K562 (cell line): ENCODE measurements around the gene MASTL. TPM values are rescaled to one million over a fixed set of nuclear protein-coding genes. Genes with fewer than 3 reads are reported as not detected.
A peak's percentile ranks its signal among the peaks of the same experiment; 100 is the strongest.

Source experiments
- ADNP ChIP-seq: fragments of 200-800 bp; sonication (Bioruptor generic); IDR thresholded peaks from 2 replicates; pipeline ENCODE4 v1.6.1; 2016; ENCODE audit warnings: missing genetic modification characterization, missing compliant biosample characterization
- AFF4 ChIP-seq: sonication (generic); formaldehyde crosslinking; IDR thresholded peaks from 2 replicates; pipeline ENCODE4 v1.8.0; 2023; ENCODE audit warnings: mild to moderate bottlenecking, missing genetic modification reagents
- BCOR ChIP-seq: fragments of 450-650 bp; IDR thresholded peaks from 2 replicates; pipeline ENCODE4 v1.6.1; 2016
- E2F5 ChIP-seq: sonication (generic); formaldehyde crosslinking; IDR thresholded peaks from 2 replicates; pipeline ENCODE4 v1.8.0; 2022; ENCODE audit warnings: mild to moderate bottlenecking, missing genetic modification reagents
- ETS2 ChIP-seq: IDR thresholded peaks from 2 replicates; pipeline ENCODE4 v1.6.1; 2016; ENCODE audit warnings: borderline replicate concordance, missing genetic modification characterization, mild to moderate bottlenecking, moderate library complexity, missing compliant biosample characterization; ENCODE audit not compliant: poor library complexity, severe bottlenecking
- FOS ChIP-seq: IDR thresholded peaks from 3 replicates; pipeline ENCODE4 v1.6.1; 2011; ENCODE audit not compliant: insufficient read length; ENCODE audit errors: extremely low read depth
- HDAC6 ChIP-seq: IDR thresholded peaks from 2 replicates; pipeline ENCODE4 v1.6.1; 2012; ENCODE audit warnings: low read depth, mild to moderate bottlenecking, control low read depth, inconsistent platforms, low read length, moderate library complexity
- HES1 ChIP-seq: fragments of 450-650 bp; IDR thresholded peaks from 2 replicates; pipeline ENCODE4 v1.6.1; 2016; ENCODE audit warnings: low read depth, mild to moderate bottlenecking, moderate library complexity
- IRF2 ChIP-seq: sonication (generic); formaldehyde crosslinking; IDR thresholded peaks from 2 replicates; pipeline ENCODE4 v1.8.1; 2022; ENCODE audit warnings: mild to moderate bottlenecking, missing genetic modification reagents
- MAFF ChIP-seq: IDR thresholded peaks from 2 replicates; pipeline ENCODE4 v1.6.1; 2012; ENCODE audit warnings: low read length, improper control_type of control experiment
- MTF1 ChIP-seq: fragments of 250-450 bp; sonication (Bioruptor Pico); IDR thresholded peaks from 2 replicates; pipeline ENCODE4 v1.9.0; 2021; ENCODE audit warnings: moderate library complexity, mild to moderate bottlenecking, inconsistent platforms, borderline replicate concordance
- PHF8 ChIP-seq: fragments of 200-600 bp; sonication (generic); IDR thresholded peaks from 2 replicates; pipeline ENCODE4 v1.6.1; 2012; ENCODE audit warnings: mixed run types, mild to moderate bottlenecking, inconsistent platforms, low read length, moderate library complexity, borderline replicate concordance
- RBM25 ChIP-seq: fragments of 200-400 bp; formaldehyde crosslinking; IDR thresholded peaks from 2 replicates; pipeline ENCODE4 v1.6.1; 2018; ENCODE audit warnings: low read length, low read depth, moderate library complexity; ENCODE audit not compliant: severe bottlenecking
- TCF7 ChIP-seq: sonication (generic); IDR thresholded peaks from 2 replicates; pipeline ENCODE4 v1.6.1; 2016; ENCODE audit warnings: antibody characterized with exemption, borderline replicate concordance
- YBX1 ChIP-seq: fragments of 450-650 bp; IDR thresholded peaks from 2 replicates; pipeline ENCODE4 v1.7.1; 2016; ENCODE audit warnings: mild to moderate bottlenecking
- ZFP30 ChIP-seq: fragments of 250-450 bp; sonication (Bioruptor Pico); IDR thresholded peaks from 2 replicates; pipeline ENCODE4 v1.8.0; 2022; ENCODE audit warnings: moderate library complexity, mild to moderate bottlenecking, inconsistent platforms, borderline replicate concordance
- ZFPM2 ChIP-seq: fragments of 250-450 bp; sonication (Bioruptor Pico); IDR thresholded peaks from 2 replicates; pipeline ENCODE4 v1.5.1; 2022; ENCODE audit warnings: mild to moderate bottlenecking
- ZNF561 ChIP-seq: fragments of 450-650 bp; formaldehyde crosslinking; conservative IDR thresholded peaks from 2 replicates; pipeline ENCODE4 v1.4.0; 2020; ENCODE audit warnings: mild to moderate bottlenecking, moderate library complexity
- polyA plus RNA-seq, 8 experiments: library from polyadenylated mRNA; depleted of rRNA in 4 of 8; stranded (reverse) in 5 of 8; unstranded in 3 of 8; fragments of >200 nt; fragmentation: Nextera tagmentation in 2 of 8; fragmentation: Illumina TruSeq in 1 of 8; extraction: Ambion mirVana in 2 of 8; extraction: Trizol in 1 of 8; gene quantifications; 2 replicates each; pipeline versions ENCODE4 v1.2.1 to v1.2.3, GENCODE V29; 2011 to 2014; ENCODE audit warnings: inconsistent platforms in 1 of 8, missing spikeins in 1 of 8
- total RNA-seq, 7 experiments: library from RNA; depleted of rRNA in 6 of 7; stranded (reverse); fragments of >200 nt in 6 of 7; fragmentation: Illumina TruSeq in 2 of 7; extraction: Trizol in 2 of 7; gene quantifications; 2 replicates each; pipeline versions ENCODE4 v1.2.1 to v1.2.3, GENCODE V29; 2011 to 2021; ENCODE audit warnings: low replicate concordance in 1 of 7
- TF ChIP-seq, protein P1 (sequence below): fragments of 450-650 bp; IDR thresholded peaks from 2 replicates; pipeline ENCODE4 v1.6.1; 2016; ENCODE audit warnings: mild to moderate bottlenecking
- TF ChIP-seq, protein P2 (sequence below): sonication (generic); formaldehyde crosslinking; IDR thresholded peaks from 2 replicates; pipeline ENCODE4 v1.8.0; 2022; ENCODE audit warnings: missing genetic modification reagents, mild to moderate bottlenecking, moderate library complexity, borderline replicate concordance

Gene MASTL
- total and polyA plus RNA-seq, 9 of the 15 experiments (the other 6 are each of a cell fraction or from before 2014, with no cell fraction given), result 6.8 to 29.9 (median 23.1) TPM

- TF ChIP-seq PHF8 (peak; percentile 89; the same call in 1 of the 2 replicates), FOS (no peak), ZFP30 (no peak), MAFF (no peak), E2F5 (no peak; the same call in 1 of the 2 replicates), AFF4 (CRISPR knock-in tag) (0 out of 2 replicates have a peak, but pooled peaks have one; percentile 78), TCF7 (no peak), YBX1 (no peak), RBM25 (no peak), HDAC6 (no peak), ETS2 (tag) (no peak), BCOR (no peak), MTF1 (CRISPR knock-in tag) (no peak), ZNF561 (no peak), ZFPM2 (CRISPR knock-in tag) (no peak), ADNP (tag) (no peak), HES1 (no peak), IRF2 (CRISPR knock-in tag) (no peak)
- TF ChIP-seq, protein P1, sequence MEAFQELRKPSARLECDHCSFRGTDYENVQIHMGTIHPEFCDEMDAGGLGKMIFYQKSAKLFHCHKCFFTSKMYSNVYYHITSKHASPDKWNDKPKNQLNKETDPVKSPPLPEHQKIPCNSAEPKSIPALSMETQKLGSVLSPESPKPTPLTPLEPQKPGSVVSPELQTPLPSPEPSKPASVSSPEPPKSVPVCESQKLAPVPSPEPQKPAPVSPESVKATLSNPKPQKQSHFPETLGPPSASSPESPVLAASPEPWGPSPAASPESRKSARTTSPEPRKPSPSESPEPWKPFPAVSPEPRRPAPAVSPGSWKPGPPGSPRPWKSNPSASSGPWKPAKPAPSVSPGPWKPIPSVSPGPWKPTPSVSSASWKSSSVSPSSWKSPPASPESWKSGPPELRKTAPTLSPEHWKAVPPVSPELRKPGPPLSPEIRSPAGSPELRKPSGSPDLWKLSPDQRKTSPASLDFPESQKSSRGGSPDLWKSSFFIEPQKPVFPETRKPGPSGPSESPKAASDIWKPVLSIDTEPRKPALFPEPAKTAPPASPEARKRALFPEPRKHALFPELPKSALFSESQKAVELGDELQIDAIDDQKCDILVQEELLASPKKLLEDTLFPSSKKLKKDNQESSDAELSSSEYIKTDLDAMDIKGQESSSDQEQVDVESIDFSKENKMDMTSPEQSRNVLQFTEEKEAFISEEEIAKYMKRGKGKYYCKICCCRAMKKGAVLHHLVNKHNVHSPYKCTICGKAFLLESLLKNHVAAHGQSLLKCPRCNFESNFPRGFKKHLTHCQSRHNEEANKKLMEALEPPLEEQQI, result no peak
- TF ChIP-seq, protein P2, sequence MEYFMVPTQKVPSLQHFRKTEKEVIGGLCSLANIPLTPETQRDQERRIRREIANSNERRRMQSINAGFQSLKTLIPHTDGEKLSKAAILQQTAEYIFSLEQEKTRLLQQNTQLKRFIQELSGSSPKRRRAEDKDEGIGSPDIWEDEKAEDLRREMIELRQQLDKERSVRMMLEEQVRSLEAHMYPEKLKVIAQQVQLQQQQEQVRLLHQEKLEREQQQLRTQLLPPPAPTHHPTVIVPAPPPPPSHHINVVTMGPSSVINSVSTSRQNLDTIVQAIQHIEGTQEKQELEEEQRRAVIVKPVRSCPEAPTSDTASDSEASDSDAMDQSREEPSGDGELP (CRISPR knock-in tag), result peak; percentile 67; the same call in 1 of the 2 replicates
These were observed at the start of gene MASTL (continued) for GRCh38 chr10:27155066-27155754.
